Lung (tissue), 12 donors: ENCODE measurements around the gene LRP1B. TPM values are rescaled to one million over a fixed set of nuclear protein-coding genes. Genes with fewer than 3 reads are reported as not detected.
"Not testable (repeated sequence)": the region's sequence is repeated elsewhere in the genome, so short reads cannot be mapped to it uniquely, and the experiment has no call there.

ENCODE experiments used
- ATAC-seq: fragments of 200-7000 bp; cut with Tn5 transposase; one replicate; pipeline ENCODE4 v1.9.1; 2020; ENCODE audit warnings: moderate number of reproducible peaks; ENCODE audit not compliant: insufficient read depth, low FRiP score
- DNase-seq, 3 donors: peaks; one replicate each; pipeline ENCODE4 v3.0.0-alpha.2; 2013 to 2017
- H3K27ac ChIP-seq, 2 donors: one replicate each; pipeline ENCODE4 v1.5.1; 2013; ENCODE audit warnings: mild to moderate bottlenecking in 2 of 2, moderate library complexity in 2 of 2, control low read depth in 1 of 2, inconsistent platforms in 1 of 2, low read depth in 1 of 2, low read length in 1 of 2
- H3K27me3 ChIP-seq, 3 donors: one replicate each; pipeline ENCODE4 v1.5.1; 2013; ENCODE audit warnings: low read length in 2 of 3; ENCODE audit not compliant: control insufficient read depth in 3 of 3, insufficient read depth in 3 of 3
- H3K36me3 ChIP-seq, 4 donors: one replicate each; pipeline ENCODE4 v1.5.1; 2013; ENCODE audit warnings: low read length in 4 of 4, mild to moderate bottlenecking in 1 of 4, moderate library complexity in 1 of 4; ENCODE audit not compliant: control insufficient read depth in 4 of 4, insufficient read depth in 4 of 4
- H3K4me1 ChIP-seq, 5 donors: one replicate each; pipeline ENCODE4 v1.5.1; 2013; ENCODE audit warnings: low read length in 5 of 5, mild to moderate bottlenecking in 2 of 5, moderate library complexity in 1 of 5; ENCODE audit not compliant: control insufficient read depth in 5 of 5, insufficient read depth in 5 of 5
- H3K4me3 ChIP-seq: one replicate; pipeline ENCODE4 v1.5.1; 2013; ENCODE audit warnings: mild to moderate bottlenecking, control low read depth, moderate library complexity
- H3K9ac ChIP-seq, 2 donors: one replicate each; pipeline ENCODE4 v1.5.1; 2013; ENCODE audit warnings: low read length in 2 of 2, control low read depth in 1 of 2; ENCODE audit not compliant: insufficient read depth in 1 of 2
- H3K9me3 ChIP-seq, 4 donors: one replicate each; pipeline ENCODE4 v1.5.1; 2013; ENCODE audit warnings: low read length in 3 of 4, mild to moderate bottlenecking in 1 of 4, moderate library complexity in 1 of 4; ENCODE audit not compliant: control insufficient read depth in 4 of 4, insufficient read depth in 3 of 4
- CTCF ChIP-seq: IDR thresholded peaks from 2 replicates; pipeline ENCODE4 v1.5.1; 2012; ENCODE audit warnings: mild to moderate bottlenecking; ENCODE audit errors: control extremely low read depth, extremely low read depth
- WGBS, 2 donors: extraction: QIAGEN DNeasy Blood & Tissue Kit; methylation state at CpG; one replicate each; pipeline ENCODE4 v1.1.7; 2013; 5-methylcytosine and 5-hydroxymethylcytosine counted together
- polyA plus RNA-seq, 2 donors: library from polyadenylated mRNA; stranded (reverse); fragments of 200-250 nt; gene quantifications; one replicate each; pipeline ENCODE4 v1.2.1, GENCODE V29; 2013
- total RNA-seq, 2 donors: library from RNA; depleted of rRNA in 1 of 2; stranded (reverse); fragments of >200 nt in 1 of 2; gene quantifications; one replicate each; pipeline ENCODE4 v1.2.1, GENCODE V29; 2014 to 2021
- donor health status: control.
- donor health status: control.
- donor health status: Bipolar disorder and iron deficiency.
- donor health status: healthy.
- donor health status: DM: yes; HTN: yes; CAD: no.

Gene LRP1B
- total and polyA plus RNA-seq, 4 donors = 0.01 to 6.5 (median 0.16) TPM

GRCh38 chr2:140348826-140349225 is 1782.0 kb downstream of the LRP1B start:
- Histone ChIP-seq H3K9me3 (no peaks in the 10 kb centered on the region), H3K36me3 (no peaks in the 10 kb centered on the region), H3K27me3 (no peaks in the 10 kb centered on the region), H3K9ac (no peak overlapping the region), H3K4me1 (no peaks in the 10 kb centered on the region), H3K4me3 (no peak overlapping the region), H3K27ac (no peak overlapping the region)
- ATAC-seq = no peak
- no peak for TF ChIP-seq CTCF
- DNase-seq = no peak
- 77 to 78% methylated on average over 4 of the region's 4 CpGs for WGBS, 2 donors

- no peak for DNase-seq
- no peak for ATAC-seq
- 49 to 86% methylated on average over 1 of the region's 1 CpG for WGBS, 2 donors
Observed at GRCh38 chr2:140344838-140345237, 1786.0 kb downstream of the LRP1B start.

DNA sequence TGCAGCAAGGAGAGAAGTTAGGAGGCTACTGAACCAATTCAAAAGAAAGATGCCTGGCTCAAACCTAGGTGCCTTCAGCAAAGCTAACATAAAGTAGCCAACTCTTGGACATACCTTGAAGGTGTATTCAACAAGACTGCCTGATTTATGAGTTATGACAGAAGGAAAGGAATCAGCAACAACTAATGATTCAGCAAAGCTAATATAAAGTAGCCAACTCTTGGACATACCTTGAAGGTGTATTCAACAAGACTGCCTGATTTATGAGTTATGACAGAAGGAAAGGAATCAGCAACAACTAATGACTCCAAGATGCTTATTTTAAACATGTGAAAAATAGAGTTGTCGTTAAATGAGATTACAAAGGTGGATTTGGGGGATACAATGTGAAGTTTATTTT is 1786.5 kb downstream of the LRP1B start:
- H3K27me3 ChIP-seq, H3K27ac ChIP-seq, H3K4me1 ChIP-seq, H3K36me3 ChIP-seq, ATAC-seq, H3K9me3 ChIP-seq, H3K4me3 ChIP-seq, H3K9ac ChIP-seq, DNase-seq: not testable (repeated sequence)
- 84 to 89% methylated on average over 1 of the region's 1 CpG for WGBS, 2 donors

More at GRCh38 chr2:140344838-140345237, 1786.0 kb downstream of the LRP1B start:
- Histone ChIP-seq H3K4me3 (no peak overlapping the region), H3K27me3 (no peaks in the 10 kb centered on the region), H3K9ac (no peak overlapping the region), H3K4me1 (no peaks in the 10 kb centered on the region), H3K9me3 (no peaks in the 10 kb centered on the region), H3K27ac (no peak overlapping the region), H3K36me3 (no peaks in the 10 kb centered on the region)
- TF ChIP-seq CTCF = no peak

- H3K27ac ChIP-seq = no peak overlapping the region
- WGBS, 2 donors = 38 to 50% methylated on average over 1 of the region's 1 CpG
- H3K27me3 ChIP-seq = no peaks in the 10 kb centered on the region
- H3K9ac ChIP-seq = no peak overlapping the region
- no peaks in the 10 kb centered on the region for H3K36me3 ChIP-seq
- no peak for TF ChIP-seq CTCF
- no peak for DNase-seq
- H3K4me3 ChIP-seq = no peak overlapping the region
- H3K4me1 ChIP-seq = no peaks in the 10 kb centered on the region
- ATAC-seq = no peak
- no peaks in the 10 kb centered on the region for H3K9me3 ChIP-seq
Observed at GRCh38 chr2:140338795-140339194, 1792.0 kb downstream of the LRP1B start.
